ENCODE measurements around the gene WASF1. TPM values are rescaled to one million over a fixed set of nuclear protein-coding genes. Genes with fewer than 3 reads are reported as not detected.

The WASF1 gene
- total RNA-seq, 4 donors from 2014 or later: 10.9 to 21.2 (median 11.8) TPM

DNA sequence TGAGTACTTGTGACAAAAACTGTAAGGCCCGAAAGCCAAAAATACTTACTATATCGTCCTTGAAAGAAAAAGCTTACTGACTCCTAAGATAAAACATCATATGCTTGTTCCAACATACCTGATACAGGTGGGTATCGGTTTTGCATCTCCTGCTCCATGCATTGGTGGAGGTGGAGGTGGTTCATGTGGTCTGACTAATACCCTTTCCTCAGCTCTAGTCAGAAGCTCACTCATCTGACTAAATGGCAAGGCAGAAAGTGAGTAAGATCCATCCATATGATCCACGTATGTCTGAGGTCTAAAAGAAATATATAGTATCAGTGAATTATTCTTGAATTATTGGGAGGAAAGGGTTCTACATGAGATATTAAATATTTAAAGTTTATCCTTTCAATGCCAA lies 76.2 kb downstream of the WASF1 start:
- H3K36me3 ChIP-seq: peaks cover 0 to 45% (median 11%) of the 10 kb centered on the region in 4 donors

DNA sequence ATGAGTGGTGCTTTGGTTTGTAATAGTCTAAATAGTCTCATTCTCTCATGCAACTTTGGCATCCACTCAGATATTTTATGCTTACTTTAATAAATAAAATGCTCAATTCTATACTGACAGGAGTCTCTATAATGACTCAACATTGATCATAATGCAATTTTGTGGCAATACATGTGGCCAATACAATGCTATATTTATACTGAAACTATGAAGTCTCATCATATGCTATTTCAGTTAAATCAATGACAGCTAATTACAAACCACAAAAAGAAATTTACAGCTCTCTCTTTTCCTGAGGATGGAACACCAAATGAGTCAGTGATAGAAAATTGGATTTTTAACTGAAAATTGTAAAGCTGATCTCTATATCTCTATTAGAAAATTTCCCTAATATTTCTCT lies 77.1 kb downstream of the WASF1 start:
- Histone ChIP-seq H3K9me3 (no peaks in the 10 kb centered on the region), H3K27me3 (no peaks in the 10 kb centered on the region), H3K27ac (replicated peaks in 1 of 4) (no peak overlapping the region), H3K4me3 (no peak overlapping the region), H3K36me3 (peaks cover 0 to 45% (median 10%) of the 10 kb centered on the region in 4 donors), H3K4me1 (peaks cover 1 to 6% (median 3%) of the 10 kb centered on the region in 4 donors)
- DNase-seq (ENCODE audit: extremely low spot score): no peak
- TF ChIP-seq, protein P1, sequence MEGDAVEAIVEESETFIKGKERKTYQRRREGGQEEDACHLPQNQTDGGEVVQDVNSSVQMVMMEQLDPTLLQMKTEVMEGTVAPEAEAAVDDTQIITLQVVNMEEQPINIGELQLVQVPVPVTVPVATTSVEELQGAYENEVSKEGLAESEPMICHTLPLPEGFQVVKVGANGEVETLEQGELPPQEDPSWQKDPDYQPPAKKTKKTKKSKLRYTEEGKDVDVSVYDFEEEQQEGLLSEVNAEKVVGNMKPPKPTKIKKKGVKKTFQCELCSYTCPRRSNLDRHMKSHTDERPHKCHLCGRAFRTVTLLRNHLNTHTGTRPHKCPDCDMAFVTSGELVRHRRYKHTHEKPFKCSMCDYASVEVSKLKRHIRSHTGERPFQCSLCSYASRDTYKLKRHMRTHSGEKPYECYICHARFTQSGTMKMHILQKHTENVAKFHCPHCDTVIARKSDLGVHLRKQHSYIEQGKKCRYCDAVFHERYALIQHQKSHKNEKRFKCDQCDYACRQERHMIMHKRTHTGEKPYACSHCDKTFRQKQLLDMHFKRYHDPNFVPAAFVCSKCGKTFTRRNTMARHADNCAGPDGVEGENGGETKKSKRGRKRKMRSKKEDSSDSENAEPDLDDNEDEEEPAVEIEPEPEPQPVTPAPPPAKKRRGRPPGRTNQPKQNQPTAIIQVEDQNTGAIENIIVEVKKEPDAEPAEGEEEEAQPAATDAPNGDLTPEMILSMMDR (IDR thresholded peaks at IDR 0.05): no peak
- TF ChIP-seq POLR2AphosphoS5 (IDR thresholded peaks at IDR 0.05): no peak
- TF ChIP-seq EP300 (IDR thresholded peaks at IDR 0.05): no peak
- no peak for TF ChIP-seq POLR2A (IDR thresholded peaks at IDR 0.05; ENCODE audit: low read depth)
- intact Hi-C loops (cut with DNase I): no loop called here

More for the DNA sequence above, 76.2 kb downstream of the WASF1 start:
- no peak for DNase-seq (ENCODE audit: extremely low spot score)
- intact Hi-C loops (cut with DNase I): no loop called here
- Histone ChIP-seq H3K4me1 (no peaks in the 10 kb centered on the region), H3K27ac (replicated peaks in 1 of 4) (no peak overlapping the region), H3K27me3 (no peaks in the 10 kb centered on the region), H3K4me3 (no peak overlapping the region), H3K9me3 (no peaks in the 10 kb centered on the region)
- WGBS: 90% methylated on average over 4 of the region's 4 CpGs
- TF ChIP-seq, protein P1 (IDR thresholded peaks at IDR 0.05): no peak
- no peak for TF ChIP-seq EP300 (IDR thresholded peaks at IDR 0.05)
- TF ChIP-seq POLR2AphosphoS5 (IDR thresholded peaks at IDR 0.05): no peak
- TF ChIP-seq POLR2A (IDR thresholded peaks at IDR 0.05; ENCODE audit: low read depth): no peak

DNA sequence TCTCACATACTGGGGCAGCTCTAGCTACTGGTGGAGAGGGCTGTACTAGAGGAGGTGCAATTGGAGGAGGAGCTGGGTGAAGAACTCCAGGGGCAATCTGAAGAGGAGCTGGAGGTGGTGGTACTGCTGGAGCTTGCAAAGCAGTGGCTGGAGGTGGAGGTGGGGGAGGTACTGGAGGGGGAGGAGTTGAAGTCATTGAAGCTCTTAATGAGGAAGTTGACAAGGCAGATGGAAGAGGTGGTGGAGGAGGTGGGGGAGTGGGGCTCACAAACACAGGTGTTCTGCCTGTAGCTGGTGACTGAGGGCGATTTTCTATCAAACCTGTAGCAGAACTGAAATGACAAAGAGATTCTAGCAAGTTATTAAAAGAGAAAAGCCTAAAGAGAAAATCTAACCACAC lies 77.6 kb downstream of the WASF1 start:
- intact Hi-C loops (cut with DNase I): no loop called here
- no peak for TF ChIP-seq EP300 (IDR thresholded peaks at IDR 0.05)
- TF ChIP-seq, protein P1 (IDR thresholded peaks at IDR 0.05): no peak
- no peak for TF ChIP-seq POLR2A (IDR thresholded peaks at IDR 0.05; ENCODE audit: low read depth)
- TF ChIP-seq POLR2AphosphoS5 (IDR thresholded peaks at IDR 0.05): no peak
- 77% methylated on average over 1 of the region's 1 CpG for WGBS

DNA sequence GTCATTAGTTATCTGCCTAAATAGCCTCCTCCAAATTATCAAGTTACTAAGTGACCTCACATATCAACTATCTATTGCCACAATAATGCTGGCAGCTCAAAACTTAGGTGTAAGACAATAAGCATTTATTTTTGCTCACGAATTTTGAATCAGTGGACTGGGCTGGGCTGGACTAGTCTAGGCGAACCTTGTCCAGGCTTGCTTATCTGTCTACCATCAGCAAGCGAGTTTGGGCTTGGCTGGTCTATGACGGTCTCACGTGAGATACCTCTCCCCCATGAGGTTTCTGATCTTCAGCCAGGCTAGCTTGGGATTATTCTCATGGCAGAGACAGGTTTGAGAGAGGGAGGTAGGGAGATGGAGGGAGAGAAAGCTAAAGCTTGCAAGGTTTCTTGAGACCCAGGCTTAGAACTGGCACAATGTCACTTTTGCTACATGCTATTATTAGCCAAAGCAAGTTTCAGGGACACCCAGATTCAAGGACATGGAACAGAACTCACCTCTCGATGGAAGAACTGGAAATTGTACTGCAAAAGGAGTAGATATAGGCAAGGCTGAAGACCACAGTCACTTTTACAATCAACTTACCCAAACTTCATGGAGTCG lies 80.9 kb downstream of the WASF1 start:
- 88% methylated on average over 7 of the region's 7 CpGs for WGBS

More for the DNA sequence above, 77.6 kb downstream of the WASF1 start:
- Histone ChIP-seq H3K36me3 (peaks cover 0 to 44% (median 10%) of the 10 kb centered on the region in 4 donors), H3K9me3 (no peaks in the 10 kb centered on the region), H3K27me3 (no peaks in the 10 kb centered on the region), H3K27ac (replicated peaks in 1 of 4) (no peak overlapping the region), H3K4me1 (peaks cover 5 to 12% (median 8%) of the 10 kb centered on the region in 4 donors), H3K4me3 (no peak overlapping the region)
- no peak for DNase-seq (ENCODE audit: extremely low spot score)

More for the DNA sequence above, 80.9 kb downstream of the WASF1 start:
- Histone ChIP-seq H3K4me1 (peaks cover 6 to 17% (median 12%) of the 10 kb centered on the region in 4 donors), H3K27ac (replicated peaks in 1 of 4) (no peak overlapping the region), H3K4me3 (no peak overlapping the region), H3K36me3 (peaks cover 0 to 21% (median 5%) of the 10 kb centered on the region in 4 donors), H3K9me3 (no peaks in the 10 kb centered on the region), H3K27me3 (no peaks in the 10 kb centered on the region)
- DNase-seq (ENCODE audit: extremely low spot score): no peak
- intact Hi-C loops (cut with DNase I): no loop called here
- no peak for TF ChIP-seq EP300 (IDR thresholded peaks at IDR 0.05)
- TF ChIP-seq POLR2A (IDR thresholded peaks at IDR 0.05; ENCODE audit: low read depth): no peak
- no peak for TF ChIP-seq POLR2AphosphoS5 (IDR thresholded peaks at IDR 0.05)
- TF ChIP-seq, protein P1 (IDR thresholded peaks at IDR 0.05): no peak
